Stimulated activated CD8-positive, alpha-beta memory T cell treated with anti-CD3 and anti-CD28 coated beads, Interleukin-7, amount 100 ng/mL, for 1 hour (primary cell): ENCODE results near the gene GANC.
"Not testable (repeated sequence)": the region's sequence is repeated elsewhere in the genome, so short reads cannot be mapped to it uniquely, and the experiment has no call there.

ENCODE experiments used
- DNase-seq, 2 donors: peaks; one replicate each; pipeline ENCODE4 v3.0.0-alpha.2; 2020; ENCODE audit warnings: low read depth in 2 of 2

Gene GANC

DNA sequence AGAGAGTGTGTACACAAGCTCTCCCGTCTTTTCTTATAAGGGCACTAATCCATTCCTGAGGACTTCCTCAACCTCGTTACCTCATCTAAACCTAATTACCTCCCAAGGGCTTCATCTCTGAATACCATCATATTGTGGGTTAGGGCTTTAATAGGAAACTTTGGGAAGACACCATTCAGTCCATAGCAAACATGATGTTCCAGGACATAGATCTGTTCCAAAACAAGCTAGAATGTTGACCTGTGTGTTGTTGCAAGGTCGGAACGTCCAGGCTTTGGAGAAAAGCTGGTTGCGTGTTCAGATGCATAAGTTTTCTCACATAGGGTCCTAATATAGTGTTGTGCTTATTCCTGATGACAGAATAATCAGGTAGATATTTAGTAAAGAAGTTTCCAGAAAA, 9.9 kb downstream of the GANC start:
- DNase-seq: no peak

DNA sequence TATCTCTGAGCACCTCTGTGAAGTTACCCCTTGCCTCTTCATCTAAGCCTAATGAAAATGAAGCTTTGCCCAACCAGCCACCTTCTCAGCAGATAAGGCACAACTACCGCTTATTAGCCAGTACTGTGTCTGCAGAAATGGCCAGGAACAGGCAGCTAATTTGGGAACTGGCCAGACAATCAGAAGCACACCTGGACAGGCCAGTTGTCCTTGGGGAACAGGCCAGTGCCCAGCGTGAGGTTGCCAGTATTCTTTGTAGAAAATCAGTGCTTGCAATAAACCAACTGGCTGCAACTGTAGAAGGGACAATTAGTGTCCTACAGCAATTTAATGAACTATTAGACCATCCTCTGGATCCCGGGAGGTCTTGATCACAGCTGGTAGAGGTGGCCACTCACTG, 10.7 kb downstream of the GANC start:
- DNase-seq: no peak

DNA sequence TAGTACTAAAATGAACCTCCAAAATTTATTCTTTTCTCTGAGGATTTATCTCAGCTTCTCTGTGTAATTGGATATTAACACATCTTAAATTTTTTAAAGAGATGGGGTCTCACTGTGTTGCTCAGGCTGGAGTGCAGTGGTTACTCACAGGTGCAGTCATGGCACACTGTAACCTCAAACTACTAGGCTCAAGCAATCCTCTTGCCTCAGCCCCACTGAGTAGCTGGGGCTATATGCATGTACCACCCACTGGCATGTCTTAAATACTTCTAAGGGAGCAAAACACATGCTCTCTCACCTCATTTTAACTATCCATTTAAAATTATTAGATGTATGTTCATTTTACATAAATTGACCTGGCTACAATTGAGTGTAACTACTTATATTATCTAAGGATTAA, 11.6 kb downstream of the GANC start:
- no peak for DNase-seq

DNA sequence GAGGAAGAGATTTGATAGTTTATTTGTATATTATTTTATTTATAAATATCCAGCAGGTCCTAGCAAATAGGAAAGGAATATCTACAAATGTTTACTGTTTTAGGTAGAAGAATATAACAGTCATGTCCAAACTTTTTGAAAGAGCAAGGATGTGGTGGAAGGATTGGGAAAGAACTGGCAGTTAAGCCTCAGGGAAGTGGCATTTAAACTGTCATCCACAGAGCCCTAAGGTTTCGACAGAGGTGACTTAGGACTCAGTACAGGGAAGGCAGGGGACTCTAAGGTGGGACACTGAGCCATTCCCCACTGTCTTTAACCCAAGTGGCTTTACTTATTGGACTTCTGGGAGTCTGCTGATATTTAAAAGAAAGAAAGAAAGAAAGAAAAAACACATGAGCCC, 12.0 kb downstream of the GANC start:
- no peak for DNase-seq

- DNase-seq: no peak
These were observed 13.5 kb downstream of the GANC start for GRCh38 chr15:42286445-42287029.

- DNase-seq: no peak
These were observed 14.9 kb downstream of the GANC start for GRCh38 chr15:42287931-42288330.

DNA sequence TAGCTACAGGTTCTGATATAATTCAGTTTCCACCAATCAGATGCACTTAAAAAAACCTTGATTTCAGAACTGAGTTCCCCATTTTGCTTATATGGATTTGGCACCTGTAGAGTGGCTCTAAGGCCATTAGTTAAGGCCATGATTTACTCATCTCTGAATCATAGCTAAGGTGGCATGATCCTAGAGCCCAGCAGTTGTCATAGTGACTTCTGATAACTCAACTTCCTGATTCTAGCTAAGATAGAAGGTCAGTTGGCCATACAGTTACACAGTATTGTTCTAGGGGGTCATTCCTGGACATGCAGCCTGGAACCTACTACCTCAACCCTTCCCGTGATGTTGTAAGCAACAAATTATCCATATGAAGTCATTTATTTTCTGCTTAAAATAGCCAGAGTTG, 16.2 kb downstream of the GANC start:
- no peak for DNase-seq

GRCh38 chr15:42301004-42301403, 28.0 kb downstream of the GANC start:
- DNase-seq: not testable (repeated sequence)

- no peak for DNase-seq
These were observed 33.7 kb downstream of the GANC start for GRCh38 chr15:42306681-42307080.

DNA sequence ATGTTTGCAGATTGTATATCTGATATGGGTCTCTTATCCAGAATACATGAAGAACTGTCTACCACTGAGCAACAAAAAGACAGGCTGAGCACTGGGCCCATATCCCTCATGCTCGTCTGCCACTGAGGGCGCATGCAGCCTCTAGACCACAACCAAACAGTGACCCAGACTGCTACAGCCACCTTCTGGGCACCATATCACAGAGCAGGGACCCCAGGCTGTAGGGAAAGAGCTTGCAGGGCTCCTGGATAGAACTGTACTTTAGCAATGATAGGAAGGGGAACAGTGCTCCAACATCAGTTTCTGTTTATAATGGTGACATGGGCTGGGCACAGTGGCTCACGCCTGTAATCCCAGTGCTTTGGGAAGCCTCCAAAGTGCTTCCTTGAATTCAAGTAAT, 40.5 kb downstream of the GANC start:
- no peak for DNase-seq

- no peak for DNase-seq
These were observed 41.8 kb downstream of the GANC start for GRCh38 chr15:42314818-42315217.

GRCh38 chr15:42315521-42315920, 42.5 kb downstream of the GANC start:
- DNase-seq: no peak

DNA sequence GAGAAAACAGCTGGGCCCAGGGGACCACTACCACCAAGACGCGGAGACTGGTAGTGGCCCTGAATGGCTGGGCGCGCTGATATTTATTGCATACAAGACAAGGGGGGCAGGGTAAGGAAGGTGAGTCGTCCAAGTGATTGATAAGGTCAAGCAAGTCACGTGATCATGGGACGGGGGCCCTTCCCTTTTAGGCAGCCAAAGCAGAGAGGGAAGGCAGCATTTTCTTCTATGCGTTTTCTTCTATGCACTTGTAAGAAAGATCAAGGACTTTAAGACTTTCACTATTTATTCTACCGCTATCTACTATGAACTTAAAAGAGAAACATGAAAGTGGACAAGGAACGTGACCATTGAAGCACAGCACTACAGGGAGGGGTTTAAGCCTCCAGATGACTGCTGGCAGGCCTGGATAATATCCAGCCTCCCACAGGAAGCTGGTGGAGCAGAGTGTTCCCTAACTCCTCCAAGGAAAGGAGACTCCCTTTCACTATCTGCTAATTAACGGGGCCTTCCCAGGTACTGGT, 43.3 kb downstream of the GANC start:
- DNase-seq: not testable (repeated sequence)

DNA sequence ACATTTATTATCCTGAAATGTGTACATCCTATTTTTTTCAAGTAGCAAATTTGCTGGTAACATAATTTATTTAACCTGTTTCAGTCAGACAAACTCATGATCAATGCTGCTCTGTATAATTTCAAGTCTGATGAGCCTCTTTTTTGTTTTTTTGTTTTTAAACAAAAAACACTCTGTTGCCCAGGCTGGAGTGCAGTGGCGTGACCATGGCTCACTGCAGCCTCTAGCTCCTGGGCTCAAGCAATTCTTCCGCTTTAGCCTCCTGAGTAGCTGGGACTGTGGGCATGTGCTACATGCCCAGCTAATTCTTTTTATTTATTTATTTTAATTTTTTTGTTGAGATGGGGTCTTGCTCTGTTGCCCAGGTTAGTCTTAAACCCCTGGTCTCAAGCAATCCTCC, 46.2 kb downstream of the GANC start:
- DNase-seq: no peak

DNA sequence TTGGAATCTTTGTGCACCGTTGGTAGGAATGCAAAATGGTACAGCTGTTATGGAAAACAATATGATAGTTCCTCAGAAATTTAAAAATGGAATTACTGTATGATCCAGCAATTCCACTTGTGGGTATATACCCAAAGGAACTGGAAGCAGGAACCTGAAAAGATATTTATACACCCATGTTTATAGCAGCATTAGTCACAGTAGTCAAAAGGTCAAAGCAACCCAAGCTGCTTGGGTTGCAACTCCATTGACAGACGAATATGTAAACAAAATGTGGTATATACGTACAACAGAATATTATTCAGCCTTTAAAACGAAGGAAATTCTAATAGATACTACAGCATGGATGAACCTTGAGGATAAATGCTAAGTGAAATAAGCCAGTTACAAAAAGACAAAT, 51.3 kb downstream of the GANC start:
- DNase-seq: no peak

GRCh38 chr15:42329161-42329560, 56.2 kb downstream of the GANC start:
- no peak for DNase-seq

DNA sequence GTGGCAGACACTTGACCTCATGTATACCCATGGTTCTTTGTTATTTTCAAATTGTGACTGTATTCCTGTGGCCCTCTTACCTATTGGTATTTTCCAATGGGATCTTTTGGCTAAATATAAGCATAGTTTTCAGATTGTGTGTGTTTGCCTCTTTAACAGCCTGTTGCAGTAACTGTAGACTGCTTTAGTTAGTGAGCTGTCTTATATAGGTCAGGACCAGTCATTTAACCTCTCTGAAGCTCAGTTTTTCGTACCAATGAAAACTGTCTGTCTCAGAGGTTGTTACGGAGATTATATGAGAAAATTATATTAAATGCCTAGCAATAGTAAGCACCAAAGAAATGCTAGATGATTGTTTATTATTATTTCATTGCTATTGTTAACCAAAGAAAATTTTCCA, 57.0 kb downstream of the GANC start:
- DNase-seq: no peak

DNA sequence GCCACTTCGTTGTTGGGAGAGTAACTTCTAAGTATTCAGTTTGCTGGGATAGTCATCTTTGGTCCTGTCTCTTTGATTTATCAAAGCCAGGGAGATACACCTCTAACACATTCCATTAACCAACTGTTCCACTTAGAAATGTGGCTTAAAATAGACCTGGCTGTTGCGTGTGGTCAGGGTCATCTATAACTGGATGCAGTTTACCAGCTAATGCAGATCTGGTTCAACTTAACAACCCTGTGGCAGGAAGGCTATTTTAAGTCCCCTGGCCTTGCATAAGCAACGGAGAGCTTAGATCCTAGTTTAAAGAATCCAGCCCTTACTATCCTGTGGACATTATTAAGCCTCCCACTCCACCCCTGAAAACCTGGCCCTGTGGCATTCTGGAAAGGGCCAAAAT, 58.2 kb downstream of the GANC start:
- no peak for DNase-seq

GRCh38 chr15:42332331-42332730, 59.3 kb downstream of the GANC start:
- no peak for DNase-seq

GRCh38 chr15:42335074-42335473, 62.1 kb downstream of the GANC start:
- no peak for DNase-seq

DNA sequence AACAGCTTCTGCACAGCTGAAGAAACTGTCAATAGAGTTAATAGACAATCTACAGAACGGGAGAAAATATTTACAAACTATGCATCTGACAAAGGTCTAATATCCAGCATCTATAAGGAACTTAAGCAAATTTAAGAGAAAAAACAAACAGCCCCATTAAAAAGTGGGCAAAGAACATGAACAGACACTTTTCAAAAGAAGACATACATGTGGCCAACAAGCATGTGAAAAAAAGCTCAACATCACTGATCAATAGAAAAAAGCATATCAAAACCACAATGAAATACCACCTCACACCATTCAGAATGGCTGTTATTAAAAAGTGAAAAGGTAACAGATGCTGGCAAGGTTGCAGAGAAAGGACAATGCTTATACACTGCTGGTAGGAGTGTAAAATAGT, 63.6 kb downstream of the GANC start:
- not testable (repeated sequence) for DNase-seq

- not testable (repeated sequence) for DNase-seq
These were observed 64.1 kb downstream of the GANC start for GRCh38 chr15:42337104-42337503.

GRCh38 chr15:42338500-42338899, 65.5 kb downstream of the GANC start:
- no peak for DNase-seq

GRCh38 chr15:42343596-42344232, 70.7 kb downstream of the GANC start:
- no peak for DNase-seq
